H1 (cell line): ENCODE results near the gene DDX1. TPM values are rescaled to one million over a fixed set of nuclear protein-coding genes. Genes with fewer than 3 reads are reported as not detected.

Experiments
- BACH1 ChIP-seq: IDR thresholded peaks from 2 replicates; pipeline ENCODE4 v1.6.1; 2012; ENCODE audit warnings: low read length, improper control_type of control experiment
- BRCA1 ChIP-seq: IDR thresholded peaks from 2 replicates; pipeline ENCODE4 v1.6.1; 2012; ENCODE audit warnings: low read depth, low read length, improper control_type of control experiment
- CHD1 ChIP-seq: IDR thresholded peaks from 2 replicates; pipeline ENCODE4 v1.6.1; 2012; ENCODE audit warnings: low read depth, low read length, improper control_type of control experiment
- MAX ChIP-seq: IDR thresholded peaks from 2 replicates; pipeline ENCODE4 v1.6.1; 2012; ENCODE audit warnings: inconsistent platforms
- PHF8 ChIP-seq: fragments of 200-600 bp; sonication (generic); conservative IDR thresholded peaks from 2 replicates; pipeline ENCODE4 v1.7.1; 2012; ENCODE audit warnings: low read depth, mild to moderate bottlenecking, inconsistent platforms, low read length, moderate library complexity
- RAD21 ChIP-seq, 2 experiments: IDR thresholded peaks in 1 of 2; conservative IDR thresholded peaks in 1 of 2; 2 replicates each; pipeline ENCODE4 v1.6.1; 2011; ENCODE audit warnings: low read depth in 2 of 2, low read length in 2 of 2, improper control_type of control experiment in 1 of 2, inconsistent platforms in 1 of 2, mild to moderate bottlenecking in 1 of 2, moderate library complexity in 1 of 2
- SAP30 ChIP-seq: fragments of 300-600 bp; sonication (generic); IDR thresholded peaks from 2 replicates; pipeline ENCODE4 v1.7.1; 2012; ENCODE audit warnings: low read length, moderate library complexity, mild to moderate bottlenecking, inconsistent platforms; ENCODE audit not compliant: insufficient read depth, insufficient replicate concordance
- SIN3A ChIP-seq, 2 experiments: IDR thresholded peaks in 1 of 2; conservative IDR thresholded peaks in 1 of 2; 2 replicates each; pipeline ENCODE4 v1.6.1; 2011 to 2012; ENCODE audit warnings: low read length in 2 of 2, improper control_type of control experiment in 1 of 2, low read depth in 1 of 2, mild to moderate bottlenecking in 1 of 2
- TEAD4 ChIP-seq: IDR thresholded peaks from 2 replicates; pipeline ENCODE4 v1.6.1; 2012; ENCODE audit warnings: low read depth, low read length, inconsistent platforms, mixed read lengths
- YY1 ChIP-seq: IDR thresholded peaks from 2 replicates; pipeline ENCODE4 v1.6.1; 2011; ENCODE audit warnings: low read depth, mild to moderate bottlenecking, low read length
- polyA plus RNA-seq, 7 experiments: library from polyadenylated mRNA; depleted of rRNA in 3 of 7; stranded (reverse) in 5 of 7; unstranded in 2 of 7; fragments of >200 nt in 5 of 7; fragments of 200-250 nt in 2 of 7; gene quantifications; 1 replicate in 5 of 7; 2 replicates in 1 of 7; 4 replicates in 1 of 7; pipeline versions ENCODE4 v1.2.1 to v1.2.3, GENCODE V29; 2011 to 2013; ENCODE audit warnings: missing spikeins in 2 of 7, mixed read lengths in 2 of 7
- total RNA-seq: library from RNA; stranded (reverse); fragmentation: NEBNext Ultra II Directional; extraction: Animal tissue kit (Norgen Biotek cat#: 25700); gene quantifications from 2 replicates; pipeline ENCODE4 v1.2.1, GENCODE V29; 2021

The DDX1 gene
- total and polyA plus RNA-seq, 2 of the 8 experiments (the other 6 are each of a cell fraction or from before 2014, with no cell fraction given) = 51.1 to 161 TPM

GRCh38 chr2:15653806-15654726 lies 62.4 kb downstream of the DDX1 start (continued):
- TF ChIP-seq CHD1 (no peak), YY1 (no peak), SAP30 (no peak), BRCA1 (no peak), PHF8 (no peak), RAD21 (IDR thresholded peaks at IDR 0.05 in 1 of 2, conservative IDR thresholded peaks at IDR 0.05 in 1 of 2; ENCODE audit: low read depth in 2 of 2, low read length in 2 of 2) (no peak), BACH1 (no peak), TEAD4 (no peak), MAX (no peak), SIN3A (conservative IDR thresholded peaks at IDR 0.05 in 1 of 2, IDR thresholded peaks at IDR 0.05 in 1 of 2; ENCODE audit: low read depth in 1 of 2, low read length in 2 of 2) (no peak)
